ENCODE measurements around the gene CHST11. TPM values are rescaled to one million over a fixed set of nuclear protein-coding genes. Genes with fewer than 3 reads are reported as not detected.

Gene CHST11
- total and polyA plus RNA-seq, 4 donors: 0.57 to 11.1 (median 3.7) TPM

DNA sequence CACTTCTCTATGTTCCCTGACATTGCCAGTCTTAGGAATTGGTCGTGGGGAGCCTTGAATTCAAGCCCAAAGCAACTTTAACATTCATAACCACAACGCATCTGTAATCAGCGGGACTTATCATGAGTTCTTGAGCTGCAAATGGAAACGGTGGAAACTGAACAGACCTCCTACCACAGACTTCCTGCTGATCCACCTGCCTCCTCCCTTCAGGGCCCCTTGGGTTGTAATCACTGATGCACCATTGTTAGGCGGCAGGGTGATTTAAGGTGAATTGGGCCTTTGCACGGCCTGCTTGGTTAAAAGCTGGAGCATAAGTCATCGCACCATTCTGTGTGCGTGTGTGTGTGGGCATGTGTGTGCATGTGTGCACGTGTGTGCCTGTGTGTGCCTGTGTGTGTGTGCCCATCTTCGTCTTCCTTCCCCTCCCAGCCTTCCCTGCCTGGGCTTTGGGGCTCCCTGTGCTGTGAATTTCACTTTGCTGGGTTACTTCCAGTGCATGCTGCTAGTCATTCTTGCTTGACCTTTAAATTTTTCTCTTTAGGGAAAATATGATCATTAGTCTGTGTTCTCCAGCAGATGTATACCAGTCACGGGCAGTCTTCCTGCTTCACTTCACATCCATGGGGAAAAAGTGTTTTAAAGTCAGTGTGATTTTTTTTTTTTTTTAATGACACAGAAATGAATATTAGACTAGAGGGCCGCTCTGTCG, 29.1 kb downstream of the CHST11 start (continued):
- TF ChIP-seq, protein P1, sequence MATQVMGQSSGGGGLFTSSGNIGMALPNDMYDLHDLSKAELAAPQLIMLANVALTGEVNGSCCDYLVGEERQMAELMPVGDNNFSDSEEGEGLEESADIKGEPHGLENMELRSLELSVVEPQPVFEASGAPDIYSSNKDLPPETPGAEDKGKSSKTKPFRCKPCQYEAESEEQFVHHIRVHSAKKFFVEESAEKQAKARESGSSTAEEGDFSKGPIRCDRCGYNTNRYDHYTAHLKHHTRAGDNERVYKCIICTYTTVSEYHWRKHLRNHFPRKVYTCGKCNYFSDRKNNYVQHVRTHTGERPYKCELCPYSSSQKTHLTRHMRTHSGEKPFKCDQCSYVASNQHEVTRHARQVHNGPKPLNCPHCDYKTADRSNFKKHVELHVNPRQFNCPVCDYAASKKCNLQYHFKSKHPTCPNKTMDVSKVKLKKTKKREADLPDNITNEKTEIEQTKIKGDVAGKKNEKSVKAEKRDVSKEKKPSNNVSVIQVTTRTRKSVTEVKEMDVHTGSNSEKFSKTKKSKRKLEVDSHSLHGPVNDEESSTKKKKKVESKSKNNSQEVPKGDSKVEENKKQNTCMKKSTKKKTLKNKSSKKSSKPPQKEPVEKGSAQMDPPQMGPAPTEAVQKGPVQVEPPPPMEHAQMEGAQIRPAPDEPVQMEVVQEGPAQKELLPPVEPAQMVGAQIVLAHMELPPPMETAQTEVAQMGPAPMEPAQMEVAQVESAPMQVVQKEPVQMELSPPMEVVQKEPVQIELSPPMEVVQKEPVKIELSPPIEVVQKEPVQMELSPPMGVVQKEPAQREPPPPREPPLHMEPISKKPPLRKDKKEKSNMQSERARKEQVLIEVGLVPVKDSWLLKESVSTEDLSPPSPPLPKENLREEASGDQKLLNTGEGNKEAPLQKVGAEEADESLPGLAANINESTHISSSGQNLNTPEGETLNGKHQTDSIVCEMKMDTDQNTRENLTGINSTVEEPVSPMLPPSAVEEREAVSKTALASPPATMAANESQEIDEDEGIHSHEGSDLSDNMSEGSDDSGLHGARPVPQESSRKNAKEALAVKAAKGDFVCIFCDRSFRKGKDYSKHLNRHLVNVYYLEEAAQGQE (IDR thresholded peaks at IDR 0.05): no peak
- no peak for TF ChIP-seq GABPA (IDR thresholded peaks at IDR 0.05 in 1 of 2, conservative IDR thresholded peaks at IDR 0.05 in 1 of 2)

DNA sequence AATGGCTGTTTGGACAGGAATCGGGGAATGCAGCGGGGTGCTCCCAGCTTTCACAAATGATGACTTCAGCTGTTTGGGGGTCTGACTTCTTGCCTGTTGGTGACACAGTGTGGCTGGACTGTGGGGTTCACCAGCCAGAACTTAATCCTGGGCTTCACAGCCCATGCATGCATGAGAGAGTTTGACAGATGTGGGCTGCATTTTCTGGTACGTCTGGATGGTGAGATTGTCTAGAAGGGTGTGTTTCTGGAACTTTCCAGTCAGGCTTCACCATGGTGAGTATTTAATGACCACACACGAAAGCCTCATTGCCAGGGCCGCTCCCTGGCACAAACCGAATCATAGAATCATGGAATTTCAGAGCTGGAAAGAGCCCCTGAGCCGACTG, 29.6 kb downstream of the CHST11 start:
- Histone ChIP-seq H3K9ac (ENCODE audit: low read depth in 1 of 2, low read length in 2 of 2) (no peak overlapping the region), H3K4me1 (ENCODE audit: control insufficient read depth in 4 of 4, insufficient read depth in 4 of 4, low read length in 3 of 4) (no peaks in the 10 kb centered on the region), H3K27me3 (ENCODE audit: control insufficient read depth in 4 of 4, insufficient read depth in 4 of 4, low read length in 3 of 4) (no peaks in the 10 kb centered on the region), H3K4me3 (ENCODE audit: low read depth in 1 of 3, low read length in 3 of 3) (no peak overlapping the region), H3K27ac (ENCODE audit: low read depth in 1 of 2, low read length in 2 of 2) (no peak overlapping the region), H3K9me3 (ENCODE audit: control insufficient read depth in 4 of 4, low read length in 3 of 4) (no peaks in the 10 kb centered on the region), H3K36me3 (ENCODE audit: control insufficient read depth in 4 of 4, insufficient read depth in 3 of 4, low read depth in 1 of 4, low read length in 3 of 4) (no peaks in the 10 kb centered on the region)
- WGBS: 86% methylated on average over 7 of the region's 7 CpGs
- no peak for DNase-seq (ENCODE audit: low spot score)
- no peak for TF ChIP-seq NR2F2 (IDR thresholded peaks at IDR 0.05)
- no peak for TF ChIP-seq FOXA2 (IDR thresholded peaks at IDR 0.05)
- TF ChIP-seq, protein P1 (IDR thresholded peaks at IDR 0.05): no peak
- no peak for TF ChIP-seq RAD21 (IDR thresholded peaks at IDR 0.05)
- no peak for TF ChIP-seq HNF4G (IDR thresholded peaks at IDR 0.05)
- no peak for TF ChIP-seq RXRA (IDR thresholded peaks at IDR 0.05)
- TF ChIP-seq, protein P2, sequence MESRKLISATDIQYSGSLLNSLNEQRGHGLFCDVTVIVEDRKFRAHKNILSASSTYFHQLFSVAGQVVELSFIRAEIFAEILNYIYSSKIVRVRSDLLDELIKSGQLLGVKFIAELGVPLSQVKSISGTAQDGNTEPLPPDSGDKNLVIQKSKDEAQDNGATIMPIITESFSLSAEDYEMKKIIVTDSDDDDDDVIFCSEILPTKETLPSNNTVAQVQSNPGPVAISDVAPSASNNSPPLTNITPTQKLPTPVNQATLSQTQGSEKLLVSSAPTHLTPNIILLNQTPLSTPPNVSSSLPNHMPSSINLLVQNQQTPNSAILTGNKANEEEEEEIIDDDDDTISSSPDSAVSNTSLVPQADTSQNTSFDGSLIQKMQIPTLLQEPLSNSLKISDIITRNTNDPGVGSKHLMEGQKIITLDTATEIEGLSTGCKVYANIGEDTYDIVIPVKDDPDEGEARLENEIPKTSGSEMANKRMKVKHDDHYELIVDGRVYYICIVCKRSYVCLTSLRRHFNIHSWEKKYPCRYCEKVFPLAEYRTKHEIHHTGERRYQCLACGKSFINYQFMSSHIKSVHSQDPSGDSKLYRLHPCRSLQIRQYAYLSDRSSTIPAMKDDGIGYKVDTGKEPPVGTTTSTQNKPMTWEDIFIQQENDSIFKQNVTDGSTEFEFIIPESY (IDR thresholded peaks at IDR 0.05): no peak
- TF ChIP-seq, protein P3, sequence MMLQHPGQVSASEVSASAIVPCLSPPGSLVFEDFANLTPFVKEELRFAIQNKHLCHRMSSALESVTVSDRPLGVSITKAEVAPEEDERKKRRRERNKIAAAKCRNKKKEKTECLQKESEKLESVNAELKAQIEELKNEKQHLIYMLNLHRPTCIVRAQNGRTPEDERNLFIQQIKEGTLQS (IDR thresholded peaks at IDR 0.05): no peak
- no peak for TF ChIP-seq HNF4A (conservative IDR thresholded peaks at IDR 0.05)
- no peak for TF ChIP-seq JUND (IDR thresholded peaks at IDR 0.05)
- no peak for TF ChIP-seq EGR1 (IDR thresholded peaks at IDR 0.05; ENCODE audit: low read depth in 2 of 2)
- TF ChIP-seq, protein P4, sequence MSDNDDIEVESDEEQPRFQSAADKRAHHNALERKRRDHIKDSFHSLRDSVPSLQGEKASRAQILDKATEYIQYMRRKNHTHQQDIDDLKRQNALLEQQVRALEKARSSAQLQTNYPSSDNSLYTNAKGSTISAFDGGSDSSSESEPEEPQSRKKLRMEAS (IDR thresholded peaks at IDR 0.05): no peak
- no peak for TF ChIP-seq YY1 (IDR thresholded peaks at IDR 0.05)
- TF ChIP-seq, protein P5, sequence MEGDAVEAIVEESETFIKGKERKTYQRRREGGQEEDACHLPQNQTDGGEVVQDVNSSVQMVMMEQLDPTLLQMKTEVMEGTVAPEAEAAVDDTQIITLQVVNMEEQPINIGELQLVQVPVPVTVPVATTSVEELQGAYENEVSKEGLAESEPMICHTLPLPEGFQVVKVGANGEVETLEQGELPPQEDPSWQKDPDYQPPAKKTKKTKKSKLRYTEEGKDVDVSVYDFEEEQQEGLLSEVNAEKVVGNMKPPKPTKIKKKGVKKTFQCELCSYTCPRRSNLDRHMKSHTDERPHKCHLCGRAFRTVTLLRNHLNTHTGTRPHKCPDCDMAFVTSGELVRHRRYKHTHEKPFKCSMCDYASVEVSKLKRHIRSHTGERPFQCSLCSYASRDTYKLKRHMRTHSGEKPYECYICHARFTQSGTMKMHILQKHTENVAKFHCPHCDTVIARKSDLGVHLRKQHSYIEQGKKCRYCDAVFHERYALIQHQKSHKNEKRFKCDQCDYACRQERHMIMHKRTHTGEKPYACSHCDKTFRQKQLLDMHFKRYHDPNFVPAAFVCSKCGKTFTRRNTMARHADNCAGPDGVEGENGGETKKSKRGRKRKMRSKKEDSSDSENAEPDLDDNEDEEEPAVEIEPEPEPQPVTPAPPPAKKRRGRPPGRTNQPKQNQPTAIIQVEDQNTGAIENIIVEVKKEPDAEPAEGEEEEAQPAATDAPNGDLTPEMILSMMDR (IDR thresholded peaks at IDR 0.05; ENCODE audit: low read depth, low read length, missing input control): no peak
- TF ChIP-seq GABPA (IDR thresholded peaks at IDR 0.05 in 1 of 2, conservative IDR thresholded peaks at IDR 0.05 in 1 of 2): no peak
- TF ChIP-seq TAF1 (conservative IDR thresholded peaks at IDR 0.05): no peak
- no peak for TF ChIP-seq FOXA1 (IDR thresholded peaks at IDR 0.05)
- no peak for TF ChIP-seq SP1 (IDR thresholded peaks at IDR 0.05)

Measured in liver (tissue), 9 donors.